H1 (cell line): ENCODE results near the gene GPRIN1. TPM values are rescaled to one million over a fixed set of nuclear protein-coding genes. Genes with fewer than 3 reads are reported as not detected.

Experiments
- CTCF ChIA-PET: fragments of 300-600 bp; sonication (Branson Sonifier 250); formaldehyde crosslinking; loops from one replicate; lab custom pipeline; 2021; ENCODE audit not compliant: partially characterized antibody; lab: Charles Lee
- POLR2A ChIA-PET: fragments of 300-600 bp; sonication (Branson Sonifier 250); formaldehyde crosslinking; loops from one replicate; lab custom pipeline; 2021; ENCODE audit warnings: inconsistent platforms; ENCODE audit not compliant: partially characterized antibody; lab: Charles Lee
- DNase-seq, 2 experiments: peaks; one replicate each; pipeline versions ENCODE4 v3.0.0 to v3.0.0-alpha.2; 2010 to 2022; ENCODE audit warnings: low spot score in 2 of 2, low read depth in 1 of 2, mixed read lengths in 1 of 2
- FAIRE-seq: peaks from 2 replicates; lab custom pipeline; 2011; peaks lifted over from hg19 to GRCh38; lab: Jason Lieb, UNC
- H2AFZ ChIP-seq: 2 replicates; pipeline ENCODE4 v1.8.1; 2012; ENCODE audit warnings: low read length, inconsistent platforms
- H2AK5ac ChIP-seq: 2 replicates; pipeline ENCODE4 v1.6.1; 2013; ENCODE audit warnings: low read depth, low read length
- H2BK120ac ChIP-seq: replicated peaks from 2 replicates; pipeline ENCODE3; 2013; ENCODE audit warnings: low read depth, low read length, inconsistent platforms
- H2BK12ac ChIP-seq: 2 replicates; pipeline ENCODE4 v1.6.1; 2013; ENCODE audit warnings: low read depth, low read length
- H2BK15ac ChIP-seq: 2 replicates; pipeline ENCODE4 v1.6.1; 2013; ENCODE audit warnings: low read length
- H2BK20ac ChIP-seq: 2 replicates; pipeline ENCODE4 v1.6.1; 2013; ENCODE audit warnings: low read length
- H2BK5ac ChIP-seq: 2 replicates; pipeline ENCODE4 v1.6.1; 2013; ENCODE audit warnings: low read depth, low read length
- H3K14ac ChIP-seq: 2 replicates; pipeline ENCODE4 v1.6.1; 2013; ENCODE audit warnings: inconsistent platforms; ENCODE audit not compliant: insufficient read length
- H3K18ac ChIP-seq: 2 replicates; pipeline ENCODE4 v1.6.1; 2013; ENCODE audit warnings: low read length; ENCODE audit errors: extremely low read depth
- H3K23ac ChIP-seq: 2 replicates; pipeline ENCODE4 v1.6.1; 2013; ENCODE audit warnings: inconsistent platforms; ENCODE audit not compliant: insufficient read length
- H3K23me2 ChIP-seq: 2 replicates; pipeline ENCODE4 v1.6.1; 2013; ENCODE audit warnings: low read depth, low read length
- H3K27ac ChIP-seq: 2 replicates; pipeline ENCODE4 v1.6.1; 2011; ENCODE audit warnings: low read depth, low read length, inconsistent platforms
- H3K27me3 ChIP-seq, 4 experiments: replicated peaks in 1 of 4; 1 replicate in 1 of 4; 2 replicates in 3 of 4; pipeline versions ENCODE4 v1.6.1 to v1.8.1; 2011 to 2013; ENCODE audit warnings: low read length in 3 of 4, mild to moderate bottlenecking in 3 of 4, inconsistent platforms in 2 of 4, mixed read lengths in 2 of 4, moderate library complexity in 1 of 4; ENCODE audit not compliant: control insufficient read depth in 3 of 4, insufficient read depth in 3 of 4; ENCODE audit errors: extremely low read depth in 1 of 4
- H3K36me3 ChIP-seq, 4 experiments: 2 replicates each; pipeline versions ENCODE4 v1.6.1 to v1.8.1; 2011 to 2013; ENCODE audit warnings: mild to moderate bottlenecking in 4 of 4, low read length in 3 of 4, moderate library complexity in 2 of 4, control low read depth in 1 of 4, inconsistent platforms in 1 of 4; ENCODE audit not compliant: insufficient read depth in 4 of 4, control insufficient read depth in 2 of 4
- H3K4ac ChIP-seq: replicated peaks from 2 replicates; pipeline ENCODE3; 2013; ENCODE audit warnings: low read length, low read depth, mixed read lengths, inconsistent platforms; ENCODE audit not compliant: insufficient read length
- H3K4me1 ChIP-seq, 4 experiments: replicated peaks in 1 of 4; 1 replicate in 1 of 4; 2 replicates in 3 of 4; pipeline versions ENCODE4 v1.6.1 to v1.8.1; 2011 to 2013; ENCODE audit warnings: low read length in 3 of 4, inconsistent platforms in 2 of 4, mixed read lengths in 1 of 4; ENCODE audit not compliant: insufficient read depth in 4 of 4, control insufficient read depth in 3 of 4
- H3K4me2 ChIP-seq, 2 experiments: 2 replicates each; pipeline versions ENCODE4 v1.6.1 to v1.8.1; 2011 to 2013; ENCODE audit warnings: low read depth in 2 of 2, low read length in 2 of 2, control low read depth in 1 of 2, inconsistent platforms in 1 of 2, mild to moderate bottlenecking in 1 of 2; ENCODE audit not compliant: insufficient read depth in 1 of 2
- H3K4me3 ChIP-seq, 4 experiments: fragments of 200-600, 300-600 bp in 1 of 4; sonication (generic), shearing (Covaris generic), sonication (Bioruptor Twin) in 1 of 4; 2 replicates each; pipeline versions ENCODE4 v1.5.1 to v1.8.1; 2011 to 2016; ENCODE audit warnings: low read length in 4 of 4, low read depth in 3 of 4, control low read depth in 2 of 4, inconsistent platforms in 2 of 4, mild to moderate bottlenecking in 2 of 4, mixed read lengths in 1 of 4, moderate library complexity in 1 of 4; ENCODE audit not compliant: insufficient read depth in 2 of 4; ENCODE audit errors: extremely low read depth in 1 of 4
- H3K56ac ChIP-seq: replicated peaks from 2 replicates; pipeline ENCODE3; 2013; ENCODE audit warnings: low read depth, mild to moderate bottlenecking, mixed read lengths, low read length, inconsistent platforms; ENCODE audit not compliant: insufficient read length
- H3K79me1 ChIP-seq: 2 replicates; pipeline ENCODE4 v1.6.1; 2013; ENCODE audit warnings: low read depth, low read length, control low read depth
- H3K79me2 ChIP-seq, 2 experiments: 2 replicates each; pipeline versions ENCODE4 v1.6.1 to v1.8.1; 2012 to 2013; ENCODE audit warnings: low read length in 2 of 2, mild to moderate bottlenecking in 2 of 2, inconsistent platforms in 1 of 2; ENCODE audit not compliant: insufficient read depth in 2 of 2, control insufficient read depth in 1 of 2
- H3K9ac ChIP-seq, 4 experiments: replicated peaks in 1 of 4; 1 replicate in 1 of 4; 2 replicates in 3 of 4; pipeline versions ENCODE4 v1.6.1 to v1.8.1; 2011 to 2013; ENCODE audit warnings: low read depth in 3 of 4, low read length in 3 of 4, control low read depth in 2 of 4, mild to moderate bottlenecking in 2 of 4, moderate library complexity in 2 of 4, inconsistent platforms in 1 of 4; ENCODE audit errors: extremely low read depth in 1 of 4
- H3K9me3 ChIP-seq, 2 experiments: 2 replicates each; pipeline versions ENCODE4 v1.6.1 to v1.8.1; 2012 to 2013; ENCODE audit warnings: mild to moderate bottlenecking in 2 of 2, moderate library complexity in 2 of 2, control low read depth in 1 of 2, inconsistent platforms in 1 of 2, low read depth in 1 of 2, low read length in 1 of 2, mixed read lengths in 1 of 2; ENCODE audit not compliant: insufficient read depth in 2 of 2
- H4K20me1 ChIP-seq, 2 experiments: replicated peaks in 1 of 2; 2 replicates each; pipeline versions ENCODE3 to v1.8.1; 2011 to 2013; ENCODE audit warnings: inconsistent platforms in 2 of 2, low read length in 2 of 2, mild to moderate bottlenecking in 1 of 2; ENCODE audit not compliant: insufficient read depth in 2 of 2, control insufficient read depth in 1 of 2
- H4K5ac ChIP-seq: 2 replicates; pipeline ENCODE4 v1.6.1; 2013; ENCODE audit warnings: low read length, low read depth, mixed read lengths, inconsistent platforms; ENCODE audit not compliant: insufficient read length
- H4K8ac ChIP-seq: 2 replicates; pipeline ENCODE4 v1.8.0; 2013; ENCODE audit warnings: mild to moderate bottlenecking, moderate library complexity, low read length, inconsistent platforms; ENCODE audit not compliant: insufficient read depth; ENCODE audit errors: extremely low read depth
- H4K91ac ChIP-seq: replicated peaks from 2 replicates; pipeline ENCODE3; 2013; ENCODE audit warnings: low read length, mixed read lengths, inconsistent platforms; ENCODE audit not compliant: insufficient read length
- CTCF ChIP-seq, 3 experiments: IDR thresholded peaks; 1 replicate in 2 of 3; 2 replicates in 1 of 3; pipeline versions ENCODE4 v1.5.1 to v1.6.1; 2011; ENCODE audit warnings: low read length in 3 of 3, mild to moderate bottlenecking in 3 of 3, inconsistent platforms in 2 of 3, low read depth in 1 of 3, moderate library complexity in 1 of 3; ENCODE audit not compliant: insufficient read depth in 1 of 3; ENCODE audit errors: control extremely low read depth in 1 of 3
- NRF1 ChIP-seq: IDR thresholded peaks from 2 replicates; pipeline ENCODE4 v1.6.1; 2011; ENCODE audit warnings: mild to moderate bottlenecking, low read depth, low read length, improper control_type of control experiment
- RAD21 ChIP-seq, 2 experiments: IDR thresholded peaks in 1 of 2; conservative IDR thresholded peaks in 1 of 2; 2 replicates each; pipeline ENCODE4 v1.6.1; 2011; ENCODE audit warnings: low read depth in 2 of 2, low read length in 2 of 2, improper control_type of control experiment in 1 of 2, inconsistent platforms in 1 of 2, mild to moderate bottlenecking in 1 of 2, moderate library complexity in 1 of 2
- RFX5 ChIP-seq: IDR thresholded peaks from 2 replicates; pipeline ENCODE4 v1.6.1; 2011; ENCODE audit warnings: low read depth, low read length, improper control_type of control experiment, borderline replicate concordance
- TBP ChIP-seq: IDR thresholded peaks from 2 replicates; pipeline ENCODE4 v1.6.1; 2011; ENCODE audit warnings: low read depth, low read length, improper control_type of control experiment
- YY1 ChIP-seq: IDR thresholded peaks from 2 replicates; pipeline ENCODE4 v1.6.1; 2011; ENCODE audit warnings: low read depth, mild to moderate bottlenecking, low read length
- WGBS, 2 experiments: shearing (Covaris generic) in 1 of 2; methylation state at CpG; one replicate each; pipeline versions ENCODE4 v1.1.6 to v1.1.7; 2013 to 2015; ENCODE audit warnings: low lambda C conversion rate in 2 of 2, mixed read lengths in 2 of 2, inconsistent platforms in 1 of 2, low coverage in 1 of 2, missing lambda C conversion rate in 1 of 2; ENCODE audit not compliant: insufficient replicate concordance in 2 of 2, insufficient coverage in 1 of 2, insufficient read length in 1 of 2; ENCODE audit errors: extremely low coverage in 1 of 2, missing lambda C conversion rate in 1 of 2; 5-methylcytosine and 5-hydroxymethylcytosine counted together
- polyA plus RNA-seq, 7 experiments: library from polyadenylated mRNA; depleted of rRNA in 3 of 7; stranded (reverse) in 5 of 7; unstranded in 2 of 7; fragments of >200 nt in 5 of 7; fragments of 200-250 nt in 2 of 7; gene quantifications; 1 replicate in 5 of 7; 2 replicates in 1 of 7; 4 replicates in 1 of 7; pipeline versions ENCODE4 v1.2.1 to v1.2.3, GENCODE V29; 2011 to 2013; ENCODE audit warnings: missing spikeins in 2 of 7, mixed read lengths in 2 of 7
- total RNA-seq: library from RNA; stranded (reverse); fragmentation: NEBNext Ultra II Directional; extraction: Animal tissue kit (Norgen Biotek cat#: 25700); gene quantifications from 2 replicates; pipeline ENCODE4 v1.2.1, GENCODE V29; 2021

GPRIN1 gene
- total and polyA plus RNA-seq, 2 of the 8 experiments (the other 6 are each of a cell fraction or from before 2014, with no cell fraction given) = 3.3 to 12.0 TPM

GRCh38 chr5:176658007-176658599 is 48.1 kb upstream of the GPRIN1 start:
- no peaks in the 10 kb centered on the region for H3K9me3 ChIP-seq
- H2BK20ac ChIP-seq = no peak overlapping the region
- POLR2A ChIA-PET = interaction anchor here (0.8 to 1.4 kb wide), 3 partner anchors 30 to 360 kb away, joined by 3 read pairs; no protein-coding TSS in a partner anchor
- CTCF ChIA-PET = interaction anchor here (0.5 to 35.1 kb wide), 51 partner anchors 8 to 1327 kb away, joined by 3 to 859 read pairs (median 5); partner anchors contain the start of genes EIF4E1B, SNCB and TSPAN17
- H3K23ac ChIP-seq = no peak overlapping the region
- H3K36me3 ChIP-seq = peaks cover 0 to 6% (median 0%) of the 10 kb centered on the region in 4 experiments; a peak in 3 of 8 replicates
- H2BK12ac ChIP-seq = no peak overlapping the region
- no peak overlapping the region for H2BK5ac ChIP-seq
- H3K27me3 ChIP-seq = no peaks in the 10 kb centered on the region
- peak overlapping the region; percentile 92 for H2BK15ac ChIP-seq
- peaks cover 4% of the 10 kb centered on the region; the same call in 1 of the 2 replicates for H3K23me2 ChIP-seq
- H4K8ac ChIP-seq = no peak overlapping the region
- no peak overlapping the region for H3K14ac ChIP-seq
- no peak overlapping the region for H2AK5ac ChIP-seq
- no peak overlapping the region for H3K4me3 ChIP-seq
- H2AFZ ChIP-seq = no peak overlapping the region
- DNase-seq (peak; percentile 54 to 83), FAIRE-seq (peak; percentile 69)
- H3K9ac ChIP-seq = no peak overlapping the region
- peaks cover 0 to 3% (median 2%) of the 10 kb centered on the region in 4 experiments; a peak in 4 of 7 replicates for H3K4me1 ChIP-seq
- no peaks in the 10 kb centered on the region for H3K79me1 ChIP-seq
- H3K27ac ChIP-seq = no peak overlapping the region
- 0 out of 2 replicates have a peak, but pooled peaks have one; percentile 18 for TF ChIP-seq TBP
- TF ChIP-seq CTCF (IDR thresholded peaks at IDR 0.05; ENCODE audit: control extremely low read depth in 1 of 3, insufficient read depth in 1 of 3, low read depth in 1 of 3, low read length in 3 of 3) = peak in 2 of 3 experiments; percentile 91 to 96; a peak in 3 of 4 replicates
- TF ChIP-seq NRF1 = no peak
- TF ChIP-seq YY1 = no peak
- peak; percentile 93 to 96 for TF ChIP-seq RAD21 (IDR thresholded peaks at IDR 0.05 in 1 of 2, conservative IDR thresholded peaks at IDR 0.05 in 1 of 2; ENCODE audit: low read depth in 2 of 2, low read length in 2 of 2)
- 0 out of 2 replicates have a peak, but pooled peaks have one; percentile 28 for TF ChIP-seq RFX5
- TF ChIP-seq, all 59 proteins: peak for 4
- H3K56ac ChIP-seq = no peak overlapping the region
- H3K18ac ChIP-seq = no peak overlapping the region
- H2BK120ac ChIP-seq = no peak overlapping the region
- H3K79me2 ChIP-seq = no peaks in the 10 kb centered on the region
- H3K4me2 ChIP-seq = no peak overlapping the region
- no peak overlapping the region for H4K91ac ChIP-seq
- peak overlapping the region; percentile 38 for H3K4ac ChIP-seq
- H4K5ac ChIP-seq = no peak overlapping the region
- peaks cover 0 to 7% of the 10 kb centered on the region in 2 experiments for H4K20me1 ChIP-seq
- 59% methylated on average over 14 of the region's 14 CpGs; no CpG with 5 or more reads in 1 of the 2 experiments for WGBS, 2 experiments
